Prostate gland (tissue), 2 donors: ENCODE data around the gene MYO18B. TPM values are rescaled to one million over a fixed set of nuclear protein-coding genes. Genes with fewer than 3 reads are reported as not detected.
"Not testable (repeated sequence)": the region's sequence is repeated elsewhere in the genome, so short reads cannot be mapped to it uniquely, and the experiment has no call there.

Experiments
- DNase-seq: peaks from one replicate; pipeline ENCODE4 v3.0.0-alpha.2; 2019; ENCODE audit warnings: low spot score
- H3K27ac ChIP-seq, 2 donors: fragments of 200-600 bp; sonication (generic); 2 replicates each; pipeline ENCODE4 v1.5.1; 2017 to 2019
- H3K27me3 ChIP-seq: fragments of 200-600 bp; sonication (generic); replicated peaks from 2 replicates; pipeline ENCODE4 v1.5.1; 2019; ENCODE audit not compliant: insufficient read depth
- H3K36me3 ChIP-seq, 2 donors: fragments of 200-600 bp; sonication (generic); 1 replicate in 1 of 2; 2 replicates in 1 of 2; pipeline versions ENCODE4 v1.5.1 to v1.8.1; 2017 to 2019
- H3K4me1 ChIP-seq: fragments of 200-600 bp; sonication (generic); replicated peaks from 2 replicates; pipeline ENCODE4 v1.5.1; 2019
- H3K4me3 ChIP-seq, 2 donors: fragments of 200-600 bp; sonication (generic); 2 replicates each; pipeline ENCODE4 v1.5.1; 2017 to 2019
- H3K9me3 ChIP-seq: fragments of 200-600 bp; sonication (generic); 2 replicates; pipeline ENCODE4 v1.5.1; 2017
- POLR2A ChIP-seq: fragments of 450-650 bp; IDR thresholded peaks from one replicate; pipeline ENCODE4 v1.6.1; 2016; ENCODE audit warnings: antibody characterized with exemption, mild to moderate bottlenecking
- POLR2AphosphoS5 ChIP-seq: sonication (generic); formaldehyde crosslinking; IDR thresholded peaks from one replicate; pipeline ENCODE4 v1.6.1; 2017; ENCODE audit warnings: antibody characterized with exemption
- WGBS: methylation state at CpG from one replicate; pipeline ENCODE4 v1.1.5; 2018; 5-methylcytosine and 5-hydroxymethylcytosine counted together
- intact Hi-C: fragments of 100-400 bp; cut with DNase I; formaldehyde crosslinking; loops from one replicate; pipeline ENCODE4 v1.14.2; 2022
- total RNA-seq, 2 donors: library from RNA; depleted of rRNA; stranded (reverse); fragments of >200 nt; gene quantifications; one replicate each; pipeline ENCODE4 v1.1.0, GENCODE V29; 2016
- TF ChIP-seq, protein P1 (sequence below), 4 experiments: fragments of 200-600 bp in 2 of 4; fragments of 450-650 bp in 2 of 4; sonication (generic) in 2 of 4; IDR thresholded peaks; 1 replicate in 3 of 4; 2 replicates in 1 of 4; pipeline ENCODE4 v1.5.1; 2016 to 2019; ENCODE audit warnings: antibody characterized with exemption in 4 of 4, mild to moderate bottlenecking in 2 of 4, moderate library complexity in 2 of 4

Gene MYO18B
- total RNA-seq, 2 donors from 2014 or later = 3.1 to 7.1 TPM

DNA sequence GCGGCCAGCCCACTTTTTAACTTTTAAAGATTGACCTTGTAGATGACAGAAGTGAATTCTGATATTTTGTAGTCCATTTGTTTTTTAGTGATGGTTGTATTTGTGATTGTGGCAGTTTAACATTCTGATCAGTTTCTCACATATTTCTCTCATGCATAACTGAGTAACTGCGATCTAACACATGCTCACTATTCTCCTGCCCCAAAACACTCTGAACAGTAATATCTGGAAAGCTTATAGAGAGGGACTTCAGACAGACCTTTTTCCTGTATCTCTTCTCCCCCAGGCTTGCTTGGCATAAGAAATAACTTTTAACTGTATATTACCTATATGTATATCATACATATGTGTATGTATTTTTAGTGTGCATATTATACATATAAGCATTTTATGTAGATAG lies 37.3 kb upstream of the MYO18B start:
- WGBS = 97% methylated on average over 2 of the region's 2 CpGs
- Histone ChIP-seq H3K4me3 (no peak overlapping the region), H3K27ac (no peak overlapping the region), H3K4me1 (no peaks in the 10 kb centered on the region), H3K27me3 (no peaks in the 10 kb centered on the region), H3K9me3 (no peaks in the 10 kb centered on the region), H3K36me3 (no peaks in the 10 kb centered on the region)
- DNase-seq = no peak
- intact Hi-C loops = no loop called here
- TF ChIP-seq, protein P1, sequence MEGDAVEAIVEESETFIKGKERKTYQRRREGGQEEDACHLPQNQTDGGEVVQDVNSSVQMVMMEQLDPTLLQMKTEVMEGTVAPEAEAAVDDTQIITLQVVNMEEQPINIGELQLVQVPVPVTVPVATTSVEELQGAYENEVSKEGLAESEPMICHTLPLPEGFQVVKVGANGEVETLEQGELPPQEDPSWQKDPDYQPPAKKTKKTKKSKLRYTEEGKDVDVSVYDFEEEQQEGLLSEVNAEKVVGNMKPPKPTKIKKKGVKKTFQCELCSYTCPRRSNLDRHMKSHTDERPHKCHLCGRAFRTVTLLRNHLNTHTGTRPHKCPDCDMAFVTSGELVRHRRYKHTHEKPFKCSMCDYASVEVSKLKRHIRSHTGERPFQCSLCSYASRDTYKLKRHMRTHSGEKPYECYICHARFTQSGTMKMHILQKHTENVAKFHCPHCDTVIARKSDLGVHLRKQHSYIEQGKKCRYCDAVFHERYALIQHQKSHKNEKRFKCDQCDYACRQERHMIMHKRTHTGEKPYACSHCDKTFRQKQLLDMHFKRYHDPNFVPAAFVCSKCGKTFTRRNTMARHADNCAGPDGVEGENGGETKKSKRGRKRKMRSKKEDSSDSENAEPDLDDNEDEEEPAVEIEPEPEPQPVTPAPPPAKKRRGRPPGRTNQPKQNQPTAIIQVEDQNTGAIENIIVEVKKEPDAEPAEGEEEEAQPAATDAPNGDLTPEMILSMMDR (IDR thresholded peaks at IDR 0.05) = no peak
- TF ChIP-seq POLR2A = no peak
- TF ChIP-seq POLR2AphosphoS5 = no peak

DNA sequence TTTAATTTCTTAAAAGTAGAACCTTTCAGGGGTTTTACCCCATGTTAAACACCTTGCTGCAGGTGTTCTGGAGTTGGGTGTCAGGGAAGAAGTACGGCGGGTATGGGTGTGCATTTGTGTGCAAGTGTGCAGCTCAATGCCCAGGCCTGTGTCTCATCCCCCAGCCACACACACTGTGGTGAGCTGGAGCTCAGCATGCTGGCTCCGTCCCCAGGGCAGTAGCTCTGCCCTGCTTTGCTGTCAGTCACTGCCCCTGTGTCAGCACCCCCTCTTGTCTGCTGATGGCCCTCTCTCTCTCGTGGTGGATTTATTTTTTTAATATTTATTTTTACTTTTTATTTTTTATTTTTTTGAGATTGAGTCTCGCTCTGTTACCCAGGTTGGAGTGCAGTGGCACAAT lies 35.8 kb upstream of the MYO18B start:
- no peak overlapping the region for H3K27ac ChIP-seq
- H3K4me1 ChIP-seq = no peaks in the 10 kb centered on the region
- no peaks in the 10 kb centered on the region for H3K9me3 ChIP-seq
- H3K4me3 ChIP-seq = no peak overlapping the region
- 94% methylated on average over 5 of the region's 5 CpGs for WGBS
- intact Hi-C loops = no loop called here
- no peak for TF ChIP-seq POLR2A
- TF ChIP-seq POLR2AphosphoS5 = no peak
- TF ChIP-seq, protein P1 (IDR thresholded peaks at IDR 0.05) = no peak
- DNase-seq = no peak
- H3K27me3 ChIP-seq = no peaks in the 10 kb centered on the region
- no peaks in the 10 kb centered on the region for H3K36me3 ChIP-seq

DNA sequence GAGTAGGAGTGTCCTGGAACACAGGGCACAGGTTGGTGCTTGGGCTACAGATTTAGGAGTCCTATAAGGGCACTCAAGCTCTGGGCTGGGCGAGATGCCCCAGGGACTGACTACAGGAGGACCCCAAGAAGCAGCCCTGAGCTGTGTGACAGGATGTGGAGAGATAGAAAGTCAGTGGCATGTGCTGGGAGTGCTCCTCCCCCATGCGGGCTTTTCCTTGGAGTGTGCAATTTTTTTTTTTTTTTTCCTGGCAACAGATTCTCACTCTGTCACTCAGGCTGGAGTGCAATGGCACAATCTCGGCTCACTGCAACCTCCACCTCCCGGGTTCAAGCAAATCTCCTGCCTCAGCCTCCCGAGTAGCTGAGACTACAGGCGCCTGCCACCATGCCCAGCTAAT lies 33.6 kb upstream of the MYO18B start:
- H3K4me1 ChIP-seq, H3K27ac ChIP-seq, DNase-seq, intact Hi-C loops, H3K4me3 ChIP-seq, H3K36me3 ChIP-seq, H3K27me3 ChIP-seq, H3K9me3 ChIP-seq: not testable (repeated sequence)
- WGBS = 90% methylated on average over 6 of the region's 6 CpGs

DNA sequence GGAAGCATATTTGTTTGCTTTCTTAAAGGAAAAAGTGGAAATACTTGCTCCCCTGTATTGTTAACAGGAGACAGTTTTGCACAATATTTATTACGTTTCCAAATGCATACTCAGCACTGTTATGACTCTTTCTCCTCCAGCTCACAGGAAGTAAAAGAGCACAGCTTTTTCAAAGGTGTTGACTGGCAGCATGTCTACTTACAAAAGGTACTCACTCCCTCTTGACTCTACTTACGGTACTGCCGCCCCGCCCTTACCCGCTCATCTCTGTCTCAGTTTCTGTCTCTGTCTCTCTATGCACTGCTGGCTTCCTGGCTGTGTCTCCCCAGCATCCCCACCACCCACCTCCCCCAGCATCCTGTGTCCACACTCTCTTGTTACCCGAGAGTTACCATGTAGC lies 32.2 kb upstream of the MYO18B start:
- DNase-seq = no peak
- intact Hi-C loops = no loop called here
- Histone ChIP-seq H3K27me3 (no peaks in the 10 kb centered on the region), H3K9me3 (no peaks in the 10 kb centered on the region), H3K4me1 (no peaks in the 10 kb centered on the region), H3K27ac (no peak overlapping the region), H3K36me3 (no peaks in the 10 kb centered on the region), H3K4me3 (no peak overlapping the region)
- WGBS = 81% methylated on average over 6 of the region's 6 CpGs
- TF ChIP-seq, protein P1 (IDR thresholded peaks at IDR 0.05) = no peak
- TF ChIP-seq POLR2A = no peak
- TF ChIP-seq POLR2AphosphoS5 = no peak

DNA sequence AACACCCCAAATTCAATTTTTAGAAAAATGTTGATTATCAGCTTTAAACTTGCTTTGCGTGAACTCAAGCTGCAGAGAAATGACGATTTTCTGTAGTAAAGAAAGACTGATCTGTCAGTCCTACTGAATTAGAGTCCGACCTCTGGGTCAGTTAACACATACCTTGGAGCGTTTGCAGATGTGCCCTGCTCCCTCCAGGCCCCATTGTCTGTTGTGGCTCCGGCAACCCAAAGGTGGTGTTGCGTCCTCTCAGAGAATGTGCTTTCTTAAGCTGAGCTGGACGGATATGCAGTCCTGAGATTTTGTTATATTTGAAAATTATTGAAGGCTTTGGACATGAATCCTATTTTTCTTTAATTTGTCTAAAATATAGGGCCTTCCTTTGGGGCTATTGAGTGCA lies 31.5 kb upstream of the MYO18B start:
- H3K9me3 ChIP-seq = no peaks in the 10 kb centered on the region
- H3K27ac ChIP-seq = no peak overlapping the region
- 92% methylated on average over 7 of the region's 7 CpGs for WGBS
- intact Hi-C loops = no loop called here
- H3K4me3 ChIP-seq = no peak overlapping the region
- H3K4me1 ChIP-seq = no peaks in the 10 kb centered on the region
- TF ChIP-seq POLR2A (no peak), POLR2AphosphoS5 (no peak)
- TF ChIP-seq, protein P1 (IDR thresholded peaks at IDR 0.05) = no peak
- no peaks in the 10 kb centered on the region for H3K36me3 ChIP-seq
- no peaks in the 10 kb centered on the region for H3K27me3 ChIP-seq
- no peak for DNase-seq
